GM19351 (cell line): Measurements from ENCODE around the gene CER1.
A peak's percentile ranks its signal among the peaks of the same experiment; 100 is the strongest.
"Not testable (repeated sequence)": the region's sequence is repeated elsewhere in the genome, so short reads cannot be mapped to it uniquely, and the experiment has no call there.

Source experiments
- ATAC-seq: cut with Tn5 transposase; IDR thresholded peaks from one replicate; pipeline ENCODE4 v1.9.1; 2021; ENCODE audit warnings: mild to moderate bottlenecking, moderate library complexity; ENCODE audit not compliant: unreplicated experiment

CER1 gene

DNA sequence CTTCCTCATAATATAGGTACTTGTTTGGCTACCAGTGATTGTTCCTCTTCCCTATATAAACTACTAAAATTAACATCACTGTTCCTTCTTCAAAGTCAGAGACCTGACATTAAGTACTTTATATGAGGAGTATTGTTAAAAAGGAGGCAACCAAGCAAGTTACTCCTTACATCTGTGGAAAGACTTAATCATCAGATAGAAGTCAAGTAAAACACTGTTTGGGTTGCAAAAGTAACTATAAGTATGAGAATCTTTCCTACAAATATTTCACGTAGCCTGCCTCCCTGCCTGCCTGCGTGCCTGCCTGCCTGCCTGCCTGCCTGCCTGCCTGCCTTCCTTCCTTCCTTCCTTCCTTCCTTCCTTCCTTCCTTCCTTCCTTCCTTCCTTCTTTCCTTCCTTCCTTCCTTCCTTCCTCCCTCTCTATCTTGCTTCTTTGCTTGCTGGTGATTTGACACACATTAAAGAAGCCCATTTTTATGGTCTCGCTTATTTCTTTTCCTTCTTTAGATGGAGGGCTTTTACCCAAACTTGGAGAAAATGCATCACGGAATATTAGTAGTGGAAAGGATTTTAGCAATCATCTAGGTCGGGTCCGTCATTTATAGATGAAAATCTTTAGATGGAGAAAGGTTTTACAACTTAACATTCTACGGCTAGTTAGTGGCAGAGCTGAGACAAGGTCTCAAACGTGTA is 3.2 kb downstream of the CER1 start:
- no peak for ATAC-seq

- no peak for ATAC-seq
Measured at GRCh38 chr9:14715102-14715501, 7.4 kb downstream of the CER1 start.

DNA sequence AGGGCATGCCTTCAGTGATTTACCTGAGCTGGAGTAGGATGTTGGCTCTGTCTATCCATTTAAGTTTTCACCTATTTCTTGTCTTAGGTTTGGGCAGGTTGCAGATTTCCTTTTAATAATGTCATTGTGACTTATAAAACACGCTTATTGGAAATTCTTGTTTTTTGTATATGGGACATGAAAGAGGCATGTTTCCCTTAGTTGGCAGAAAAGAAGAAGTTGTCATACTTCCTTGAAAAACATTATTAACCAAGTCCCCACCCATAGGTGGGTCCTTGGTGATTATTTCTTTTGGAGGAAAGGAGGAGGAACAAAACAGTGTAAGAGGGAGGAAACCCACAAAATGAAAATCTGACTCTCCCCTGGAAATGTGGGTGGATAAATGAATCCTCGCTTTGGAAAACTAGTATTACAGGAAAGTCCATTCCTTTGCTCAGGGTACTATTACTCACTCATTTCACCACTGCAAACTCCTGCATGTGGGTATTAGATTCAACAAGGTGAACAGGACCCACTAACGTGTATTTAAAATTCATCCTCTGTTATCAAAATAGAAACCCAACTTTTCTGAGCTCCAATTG is 9.3 kb downstream of the CER1 start:
- ATAC-seq: no peak

GRCh38 chr9:14710804-14711203 is 11.7 kb downstream of the CER1 start:
- ATAC-seq: no peak

GRCh38 chr9:14706530-14707140 is 15.9 kb downstream of the CER1 start:
- peak; percentile 77 for ATAC-seq

DNA sequence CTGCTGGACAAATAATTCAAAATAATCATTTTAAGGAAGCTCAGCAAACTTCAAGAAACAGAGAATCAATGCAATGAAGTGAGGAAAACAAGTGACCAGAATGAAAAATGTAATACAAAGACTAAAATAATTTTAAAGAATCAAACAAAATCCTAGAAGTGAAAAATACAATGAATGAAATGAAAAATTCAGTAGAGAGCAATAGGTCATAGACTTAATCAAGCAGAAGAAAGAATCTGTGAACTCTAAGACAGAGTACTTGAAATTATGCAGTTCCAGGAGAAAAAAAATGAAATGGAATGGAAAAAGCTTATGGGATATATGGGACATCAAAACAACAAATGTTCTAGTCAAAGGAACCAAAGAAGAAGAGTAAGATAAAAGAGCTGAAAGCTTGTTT is 17.5 kb downstream of the CER1 start:
- no peak for ATAC-seq

DNA sequence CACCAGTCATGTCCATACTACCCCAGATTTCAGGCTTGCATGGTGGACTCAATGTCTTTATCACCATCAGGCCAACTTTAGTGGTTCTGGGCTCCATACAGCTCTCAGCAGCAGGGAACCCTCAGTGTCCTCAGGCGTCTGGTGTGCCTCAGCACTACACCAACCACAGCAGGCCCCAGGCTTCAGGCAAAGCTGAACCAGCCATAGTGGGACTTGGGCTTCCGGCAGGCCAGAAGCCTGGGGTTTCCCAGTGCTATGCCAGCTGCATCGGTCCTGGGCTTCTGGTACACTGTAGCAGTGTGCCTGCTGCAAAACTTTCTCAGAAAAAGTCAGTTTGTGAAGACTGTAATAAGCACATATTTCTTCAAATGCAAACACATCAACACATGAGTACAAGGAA is 18.3 kb downstream of the CER1 start:
- no peak for ATAC-seq

GRCh38 chr9:14702200-14702720 is 20.3 kb downstream of the CER1 start:
- ATAC-seq: no peak

DNA sequence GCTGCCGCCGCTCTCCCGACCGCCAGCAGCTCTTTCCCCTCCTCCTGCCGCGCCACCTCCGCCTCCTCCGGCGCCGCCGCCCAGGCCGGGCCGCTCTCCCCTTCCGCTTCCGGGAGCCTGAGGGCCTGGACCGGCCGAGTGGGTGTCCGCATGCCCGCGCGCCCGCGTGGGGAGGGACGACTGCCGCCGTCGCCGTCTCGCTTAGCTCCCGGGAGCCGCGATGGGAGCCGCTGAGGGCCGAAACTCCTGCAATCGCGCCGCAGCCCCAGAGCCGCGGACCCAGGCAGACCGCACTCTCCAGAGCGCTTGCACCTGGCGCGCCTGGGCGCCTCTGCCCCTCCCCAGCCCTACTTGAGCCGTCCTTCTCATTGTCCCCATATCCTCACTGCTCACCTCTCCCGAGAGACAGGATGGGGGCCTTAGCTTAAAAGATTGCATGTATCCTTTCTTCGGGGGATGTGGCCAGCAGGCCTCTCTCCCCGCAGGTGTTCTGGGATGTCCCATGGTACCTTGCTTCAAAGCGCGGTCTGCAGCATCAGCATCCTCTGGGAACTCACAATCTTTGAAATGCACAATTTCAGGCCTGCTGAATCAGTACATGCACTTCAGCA is 29.2 kb downstream of the CER1 start, which contains the start of gene ZDHHC21:
ZDHHC21 (minus strand) TSS at position 182 of the 611 bp plus-strand sequence. CDS start 19,092 bp downstream, outside the sequence.
- ATAC-seq: peak; percentile 70

GRCh38 chr9:14692470-14693250 is 29.9 kb downstream of the CER1 start:
- peak; percentile 35 for ATAC-seq

GRCh38 chr9:14690948-14691730 is 31.4 kb downstream of the CER1 start:
- ATAC-seq: no peak

DNA sequence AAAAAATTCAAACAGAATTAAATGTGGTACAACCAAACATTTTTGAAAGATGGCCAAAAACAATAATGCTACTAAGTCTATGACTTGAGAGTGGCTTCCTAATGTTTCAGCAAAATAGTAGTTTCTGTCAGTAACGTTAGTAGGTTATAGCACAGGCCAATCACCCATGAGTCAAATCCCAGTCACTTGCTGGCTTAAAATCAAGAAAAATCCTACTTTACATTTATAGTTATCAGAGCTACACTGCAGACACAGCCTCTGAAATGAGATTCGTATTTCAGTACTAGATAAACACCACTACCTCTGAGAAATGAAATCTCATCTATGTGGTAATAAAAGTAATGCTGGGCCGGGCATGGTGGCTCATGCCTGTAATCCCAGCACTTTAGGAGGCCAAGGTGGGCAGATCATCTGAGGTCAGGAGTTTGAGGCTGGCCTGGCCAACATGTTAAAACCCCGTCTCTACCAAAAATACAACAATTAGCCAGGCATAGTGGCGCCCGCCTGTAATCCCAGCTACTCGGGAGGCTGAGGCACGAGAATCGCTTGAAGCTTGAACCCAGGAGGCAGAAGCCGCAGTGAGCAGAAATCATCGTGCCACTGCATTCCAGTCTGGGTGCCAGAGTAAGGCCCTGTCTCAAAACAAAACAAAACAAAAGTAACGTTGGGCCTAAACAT is 35.4 kb downstream of the CER1 start:
- no peak for ATAC-seq

DNA sequence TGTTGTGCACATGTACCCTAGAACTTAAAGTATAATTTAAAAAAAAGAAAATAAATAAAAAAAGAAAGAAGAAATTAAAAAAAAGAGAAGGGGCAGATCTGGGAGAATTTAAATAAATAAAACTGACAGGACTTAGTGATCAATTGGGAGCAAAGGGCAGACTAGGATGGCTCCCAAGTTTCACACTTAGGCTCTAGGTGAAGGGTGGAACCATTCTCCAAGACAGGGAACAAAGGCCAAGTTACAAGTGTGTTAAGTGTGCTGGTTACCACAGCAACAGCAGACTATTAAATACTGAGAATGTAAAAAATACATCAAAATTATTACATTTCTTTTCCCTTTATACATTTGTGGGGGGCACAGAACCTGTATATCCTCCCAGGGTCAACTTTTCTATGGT is 36.4 kb downstream of the CER1 start:
- no peak for ATAC-seq

- ATAC-seq: not testable (repeated sequence)
Measured at GRCh38 chr9:14682616-14683015, 39.9 kb downstream of the CER1 start.

DNA sequence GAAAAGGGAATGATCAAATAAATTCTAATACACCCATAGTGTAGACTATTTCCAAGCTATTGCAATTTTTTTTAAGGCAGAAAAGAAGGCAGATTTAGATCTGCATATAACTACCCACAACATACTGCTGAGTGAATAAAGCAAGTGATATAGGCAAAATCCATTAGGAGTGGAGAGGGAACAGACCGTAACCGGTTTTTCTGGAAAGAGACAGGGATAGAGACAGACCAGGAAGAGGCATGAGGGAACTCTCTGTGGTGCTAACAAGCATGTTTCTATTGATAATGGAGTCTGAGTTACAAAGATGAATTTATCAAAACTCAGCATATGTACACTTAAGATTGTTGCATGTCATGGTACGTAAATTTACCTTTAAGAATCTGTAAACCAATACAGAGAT is 43.8 kb downstream of the CER1 start:
- ATAC-seq: no peak

DNA sequence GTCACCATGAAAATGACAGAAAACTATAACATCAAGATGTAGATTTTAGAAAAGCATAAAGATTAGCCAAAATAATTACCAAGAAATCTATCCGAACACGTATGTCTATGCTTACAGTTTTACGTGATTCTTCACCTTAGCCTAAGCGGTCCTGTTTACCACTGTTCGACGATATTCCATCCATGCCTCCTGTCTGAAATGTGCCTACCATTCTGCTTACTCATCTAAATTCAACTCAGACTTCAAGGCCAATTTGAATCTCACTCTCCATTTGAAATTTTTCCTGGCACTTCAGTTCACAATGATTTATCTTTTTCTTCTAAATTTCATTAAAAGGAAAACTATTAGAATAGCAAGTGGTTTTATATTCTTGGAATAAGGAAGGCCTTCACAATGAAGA is 44.7 kb downstream of the CER1 start:
- no peak for ATAC-seq

DNA sequence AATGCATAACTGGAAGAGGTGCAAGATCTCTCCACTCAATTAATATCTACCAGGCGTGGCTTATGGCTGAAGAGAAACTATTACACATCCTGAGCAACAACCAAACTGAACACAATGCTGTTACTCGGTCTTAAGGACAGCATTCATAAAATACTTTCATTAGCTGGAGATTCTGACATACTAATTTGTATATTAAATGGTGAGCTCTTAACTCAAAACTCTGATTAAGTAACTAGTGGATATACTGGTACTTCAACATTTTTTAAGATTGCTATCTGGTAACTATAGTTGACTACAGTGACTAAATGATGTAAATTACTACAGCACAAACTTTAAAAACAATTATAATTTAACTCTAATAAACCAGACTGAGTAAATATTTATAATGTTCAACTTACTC is 45.1 kb downstream of the CER1 start:
- ATAC-seq: no peak

DNA sequence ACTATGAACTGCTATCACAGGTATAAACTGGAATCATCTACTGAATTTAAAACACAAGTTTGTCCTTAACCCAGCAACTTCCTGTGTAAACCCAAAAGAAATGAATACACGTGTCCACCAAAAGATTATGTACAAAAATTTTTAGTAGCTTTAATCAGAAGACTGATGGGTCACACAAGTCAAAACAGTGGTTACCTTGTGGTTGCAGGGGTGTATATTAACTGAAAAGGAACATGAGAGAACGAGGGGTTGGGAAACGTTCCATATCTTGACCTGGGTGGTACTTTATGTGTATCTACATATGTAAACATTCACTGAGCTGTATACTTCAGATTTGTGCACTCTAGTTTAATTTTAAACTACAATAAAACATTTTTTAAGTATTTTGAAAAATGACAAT is 47.9 kb downstream of the CER1 start:
- ATAC-seq: no peak

DNA sequence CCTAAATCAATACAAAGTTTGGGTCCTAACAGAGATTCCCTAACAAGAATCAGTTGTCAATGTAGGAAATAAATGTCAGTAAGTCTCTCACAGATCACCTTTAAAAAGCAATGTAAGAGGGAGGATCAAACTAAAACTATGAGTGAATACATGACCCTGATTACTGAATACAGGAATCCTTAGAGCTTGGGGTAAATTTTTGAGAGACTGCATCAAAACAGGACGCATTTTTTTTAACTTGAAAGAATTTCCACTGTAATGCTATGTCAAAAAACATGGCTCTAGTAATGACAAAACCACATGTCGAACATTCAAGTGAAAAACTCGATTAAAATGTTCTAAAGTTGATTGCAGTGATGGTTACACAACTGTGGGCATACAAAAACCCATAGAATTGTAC is 51.2 kb downstream of the CER1 start:
- ATAC-seq: no peak

- ATAC-seq: no peak
Measured at GRCh38 chr9:14670718-14671117, 51.8 kb downstream of the CER1 start.
